Upper lobe of left lung (tissue), 6 donors: ENCODE measurements around the gene SEC16B. TPM values are rescaled to one million over a fixed set of nuclear protein-coding genes. Genes with fewer than 3 reads are reported as not detected.

Source experiments
- ATAC-seq, 2 donors: fragments of 200-7000 bp; cut with Tn5 transposase; one replicate each; pipeline ENCODE4 v1.9.1; 2022; ENCODE audit warnings: mild to moderate bottlenecking in 2 of 2, moderate library complexity in 2 of 2; ENCODE audit not compliant: low FRiP score in 2 of 2
- DNase-seq, 2 donors: peaks; one replicate each; pipeline ENCODE4 v3.0.0-alpha.2; 2019 to 2020
- H3K27ac ChIP-seq, 4 donors: fragments of 200-600 bp; sonication (generic); one replicate each; pipeline ENCODE4 v1.5.1; 2016 to 2019
- H3K27me3 ChIP-seq, 4 donors: fragments of 200-600 bp; sonication (generic); one replicate each; pipeline ENCODE4 v1.5.1; 2017 to 2019
- H3K36me3 ChIP-seq, 4 donors: fragments of 200-600 bp; sonication (generic); one replicate each; pipeline ENCODE4 v1.5.1; 2016 to 2019
- H3K4me1 ChIP-seq, 4 donors: fragments of 200-600 bp; sonication (generic); one replicate each; pipeline ENCODE4 v1.5.1; 2018 to 2019
- H3K4me3 ChIP-seq, 4 donors: fragments of 200-600 bp; sonication (generic); one replicate each; pipeline ENCODE4 v1.5.1; 2017 to 2019; ENCODE audit warnings: mild to moderate bottlenecking in 2 of 4, moderate library complexity in 1 of 4
- H3K9me3 ChIP-seq, 4 donors: fragments of 200-600 bp; sonication (generic); one replicate each; pipeline ENCODE4 v1.5.1; 2018 to 2019
- CTCF ChIP-seq, 6 experiments: fragments of 450-650 bp in 4 of 6; fragments of 200-600 bp in 2 of 6; sonication (generic) in 2 of 6; IDR thresholded peaks; one replicate each; pipeline ENCODE4 v1.5.1; 2016 to 2019; ENCODE audit warnings: antibody characterized with exemption in 6 of 6
- EP300 ChIP-seq, 4 donors: sonication (generic); formaldehyde crosslinking; IDR thresholded peaks; one replicate each; pipeline ENCODE4 v1.5.1; 2017; ENCODE audit warnings: antibody characterized with exemption in 4 of 4, control low read depth in 2 of 4
- POLR2A ChIP-seq, 4 donors: fragments of 450-650 bp; IDR thresholded peaks; one replicate each; pipeline ENCODE4 v1.5.1; 2016 to 2017; ENCODE audit warnings: antibody characterized with exemption in 4 of 4, mild to moderate bottlenecking in 2 of 4
- POLR2AphosphoS5 ChIP-seq, 2 donors: sonication (generic); formaldehyde crosslinking; IDR thresholded peaks; one replicate each; pipeline ENCODE4 v1.5.1; 2017; ENCODE audit warnings: antibody characterized with exemption in 2 of 2
- WGBS, 2 donors: methylation state at CpG; one replicate each; pipeline ENCODE4 v1.1.5; 2017 to 2018; 5-methylcytosine and 5-hydroxymethylcytosine counted together
- total RNA-seq, 6 donors: library from RNA; depleted of rRNA in 4 of 6; stranded (reverse); fragments of >200 nt in 4 of 6; gene quantifications; one replicate each; pipeline versions ENCODE4 v1.1.0 to v1.2.1, GENCODE V29; 2016 to 2021
- donor health status: DM: no; HTN: no; CAD: no; lungs with moderate emphysema.
- donor health status: DM: no; HTN: yes; CAD: no; lungs with severe emphysema.

The SEC16B gene
- total RNA-seq, 6 donors from 2014 or later, result 1.3 to 26.2 (median 3.1) TPM

- Histone ChIP-seq H3K36me3 (peaks cover 0 to 2% (median 0%) of the 10 kb centered on the region in 4 donors), H3K27ac (no peak overlapping the region), H3K4me1 (no peaks in the 10 kb centered on the region), H3K27me3 (no peaks in the 10 kb centered on the region), H3K4me3 (no peak overlapping the region), H3K9me3 (no peaks in the 10 kb centered on the region)
- DNase-seq, result no peak
- ATAC-seq, result no peak
- no peak for TF ChIP-seq POLR2A (IDR thresholded peaks at IDR 0.05)
- no peak for TF ChIP-seq POLR2AphosphoS5 (IDR thresholded peaks at IDR 0.05)
- TF ChIP-seq EP300 (IDR thresholded peaks at IDR 0.05), result no peak
- no peak for TF ChIP-seq CTCF (IDR thresholded peaks at IDR 0.05)
- 79 to 80% methylated on average over 3 of the region's 3 CpGs for WGBS, 2 donors
These were observed 3.7 kb upstream of the SEC16B start for GRCh38 chr1:177973585-177973984.

GRCh38 chr1:177969109-177969508, 749 bp downstream of the SEC16B start:
- no peak for ATAC-seq
- Histone ChIP-seq H3K9me3 (no peaks in the 10 kb centered on the region), H3K27ac (no peak overlapping the region), H3K4me3 (no peak overlapping the region), H3K27me3 (no peaks in the 10 kb centered on the region), H3K36me3 (peaks cover 0 to 26% (median 3%) of the 10 kb centered on the region in 4 donors), H3K4me1 (no peaks in the 10 kb centered on the region)
- no peak for TF ChIP-seq EP300 (IDR thresholded peaks at IDR 0.05)
- no peak for TF ChIP-seq CTCF (IDR thresholded peaks at IDR 0.05)
- TF ChIP-seq POLR2AphosphoS5 (IDR thresholded peaks at IDR 0.05), result no peak
- no peak for TF ChIP-seq POLR2A (IDR thresholded peaks at IDR 0.05)
- WGBS, 2 donors, result 58 to 75% methylated on average over 5 of the region's 5 CpGs
- no peak for DNase-seq

- Histone ChIP-seq H3K4me3 (no peak overlapping the region), H3K4me1 (no peaks in the 10 kb centered on the region), H3K36me3 (peaks cover 0 to 35% (median 3%) of the 10 kb centered on the region in 4 donors), H3K27me3 (no peaks in the 10 kb centered on the region), H3K9me3 (no peaks in the 10 kb centered on the region), H3K27ac (no peak overlapping the region)
- DNase-seq (no peak), ATAC-seq (no peak)
- 64 to 73% methylated on average over 2 of the region's 2 CpGs for WGBS, 2 donors
- TF ChIP-seq CTCF (IDR thresholded peaks at IDR 0.05), result no peak
- TF ChIP-seq POLR2AphosphoS5 (IDR thresholded peaks at IDR 0.05), result no peak
- no peak for TF ChIP-seq EP300 (IDR thresholded peaks at IDR 0.05)
- no peak for TF ChIP-seq POLR2A (IDR thresholded peaks at IDR 0.05)
These were observed 3.7 kb downstream of the SEC16B start for GRCh38 chr1:177966199-177966598.

- Histone ChIP-seq H3K36me3 (peaks cover 0 to 43% (median 3%) of the 10 kb centered on the region in 4 donors), H3K4me3 (no peak overlapping the region), H3K27me3 (no peaks in the 10 kb centered on the region), H3K27ac (no peak overlapping the region), H3K9me3 (no peaks in the 10 kb centered on the region), H3K4me1 (no peaks in the 10 kb centered on the region)
- no peak for DNase-seq
- 89 to 97% methylated on average over 4 of the region's 4 CpGs for WGBS, 2 donors
- no peak for ATAC-seq
- TF ChIP-seq EP300 (IDR thresholded peaks at IDR 0.05) (no peak), CTCF (IDR thresholded peaks at IDR 0.05) (no peak), POLR2A (IDR thresholded peaks at IDR 0.05) (no peak), POLR2AphosphoS5 (IDR thresholded peaks at IDR 0.05) (no peak)
These were observed 4.6 kb downstream of the SEC16B start for GRCh38 chr1:177965293-177965692.

GRCh38 chr1:177964336-177964735, 5.5 kb downstream of the SEC16B start:
- Histone ChIP-seq H3K4me3 (no peak overlapping the region), H3K4me1 (no peaks in the 10 kb centered on the region), H3K36me3 (peaks cover 0 to 43% (median 3%) of the 10 kb centered on the region in 4 donors), H3K27me3 (no peaks in the 10 kb centered on the region), H3K27ac (no peak overlapping the region), H3K9me3 (no peaks in the 10 kb centered on the region)
- TF ChIP-seq CTCF (IDR thresholded peaks at IDR 0.05) (no peak), EP300 (IDR thresholded peaks at IDR 0.05) (no peak), POLR2AphosphoS5 (IDR thresholded peaks at IDR 0.05) (no peak), POLR2A (IDR thresholded peaks at IDR 0.05) (no peak)
- DNase-seq (no peak), ATAC-seq (no peak)
- WGBS, 2 donors, result 73 to 87% methylated on average over 3 to 5 of the region's 5 CpGs
